GM06990 (cell line): ENCODE results near the gene KIF21A.

ENCODE experiments used
- DNase-seq: peaks from one replicate; pipeline ENCODE4 v3.0.0-alpha.2; 2011; ENCODE audit not compliant: insufficient read length; ENCODE audit errors: extremely low read depth
- H3K27me3 ChIP-seq: replicated peaks from 2 replicates; pipeline ENCODE4 v1.6.0; 2011; ENCODE audit warnings: low read length; ENCODE audit not compliant: control insufficient read depth, insufficient read depth
- H3K36me3 ChIP-seq: 2 replicates; pipeline ENCODE4 v1.5.1; 2011; ENCODE audit warnings: low read length; ENCODE audit not compliant: control insufficient read depth, insufficient read depth
- H3K4me3 ChIP-seq: replicated peaks from 2 replicates; pipeline ENCODE4 v1.5.1; 2011; ENCODE audit warnings: low read depth, mild to moderate bottlenecking, control low read depth, low read length
- TF ChIP-seq, protein P1 (sequence below): IDR thresholded peaks from 2 replicates; pipeline ENCODE4 v1.5.1; 2011; ENCODE audit warnings: low read length, control low read depth, mild to moderate bottlenecking, inconsistent platforms; ENCODE audit not compliant: insufficient read depth, poor library complexity, severe bottlenecking

The KIF21A gene

DNA sequence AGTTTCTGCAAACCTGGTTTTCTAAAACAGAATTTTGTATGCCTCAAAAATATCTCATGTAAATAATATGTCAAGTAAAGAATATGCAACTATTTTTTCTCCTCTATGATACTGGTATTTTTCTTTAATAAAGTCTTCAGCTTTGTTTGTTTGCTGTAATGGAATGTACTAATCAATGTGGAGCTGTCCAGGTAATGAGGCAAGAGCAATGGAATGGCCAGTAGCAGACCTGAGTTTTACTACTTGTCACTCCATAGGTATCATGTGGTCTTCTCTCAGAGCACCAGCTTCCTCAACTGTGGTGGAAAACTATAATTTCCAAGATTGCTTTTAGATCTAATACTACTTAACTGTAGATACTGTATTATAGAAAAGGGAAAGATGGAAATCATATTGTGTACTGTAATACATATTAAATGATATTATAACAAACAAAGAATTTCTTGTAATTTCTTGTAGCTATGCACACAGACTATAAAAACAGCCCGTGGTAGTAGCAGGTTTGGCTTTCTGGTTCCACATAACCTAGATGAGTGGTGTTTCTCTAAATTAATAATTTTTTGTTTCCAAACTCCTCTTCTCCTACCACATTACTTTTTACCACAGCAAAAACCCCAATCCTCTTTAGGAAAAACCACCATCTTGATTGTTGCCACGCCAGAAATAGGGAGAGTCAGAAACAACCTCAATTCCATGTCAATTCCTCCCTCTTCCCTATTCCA lies 70.6 kb downstream of the KIF21A start:
- H3K4me3 ChIP-seq = no peak overlapping the region; the same call in 1 of the 2 replicates
- no peaks in the 10 kb centered on the region for H3K36me3 ChIP-seq
- no peaks in the 10 kb centered on the region for H3K27me3 ChIP-seq
- TF ChIP-seq, protein P1, sequence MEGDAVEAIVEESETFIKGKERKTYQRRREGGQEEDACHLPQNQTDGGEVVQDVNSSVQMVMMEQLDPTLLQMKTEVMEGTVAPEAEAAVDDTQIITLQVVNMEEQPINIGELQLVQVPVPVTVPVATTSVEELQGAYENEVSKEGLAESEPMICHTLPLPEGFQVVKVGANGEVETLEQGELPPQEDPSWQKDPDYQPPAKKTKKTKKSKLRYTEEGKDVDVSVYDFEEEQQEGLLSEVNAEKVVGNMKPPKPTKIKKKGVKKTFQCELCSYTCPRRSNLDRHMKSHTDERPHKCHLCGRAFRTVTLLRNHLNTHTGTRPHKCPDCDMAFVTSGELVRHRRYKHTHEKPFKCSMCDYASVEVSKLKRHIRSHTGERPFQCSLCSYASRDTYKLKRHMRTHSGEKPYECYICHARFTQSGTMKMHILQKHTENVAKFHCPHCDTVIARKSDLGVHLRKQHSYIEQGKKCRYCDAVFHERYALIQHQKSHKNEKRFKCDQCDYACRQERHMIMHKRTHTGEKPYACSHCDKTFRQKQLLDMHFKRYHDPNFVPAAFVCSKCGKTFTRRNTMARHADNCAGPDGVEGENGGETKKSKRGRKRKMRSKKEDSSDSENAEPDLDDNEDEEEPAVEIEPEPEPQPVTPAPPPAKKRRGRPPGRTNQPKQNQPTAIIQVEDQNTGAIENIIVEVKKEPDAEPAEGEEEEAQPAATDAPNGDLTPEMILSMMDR = no peak
- no peak for DNase-seq

DNA sequence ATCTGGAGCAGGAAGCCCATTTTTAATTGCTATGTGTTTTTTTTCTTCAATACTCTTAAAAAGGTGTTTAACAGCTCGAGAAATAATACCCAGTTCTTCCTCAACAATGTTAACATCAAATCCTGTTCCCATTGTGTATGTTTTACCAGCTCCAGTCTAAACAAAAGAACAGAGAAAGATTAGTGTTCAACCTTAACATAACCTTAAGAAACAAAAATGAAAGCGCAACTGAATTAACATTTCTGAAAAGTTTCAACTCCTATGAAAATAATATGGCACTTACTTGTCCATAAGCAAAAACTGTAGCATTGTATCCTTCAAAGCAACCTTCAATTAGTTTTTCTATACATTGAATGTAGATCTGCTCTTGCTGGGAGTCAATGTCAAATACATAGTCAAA lies 73.2 kb downstream of the KIF21A start:
- Histone ChIP-seq H3K36me3 (no peaks in the 10 kb centered on the region), H3K4me3 (no peak overlapping the region), H3K27me3 (no peaks in the 10 kb centered on the region)
- peak; percentile 12 for DNase-seq
- TF ChIP-seq, protein P1 = no peak

- Histone ChIP-seq H3K4me3 (no peak overlapping the region), H3K36me3 (no peaks in the 10 kb centered on the region), H3K27me3 (no peaks in the 10 kb centered on the region)
- TF ChIP-seq, protein P1 = no peak
- no peak for DNase-seq
These were observed 74.0 kb downstream of the KIF21A start for GRCh38 chr12:39368891-39369290.

DNA sequence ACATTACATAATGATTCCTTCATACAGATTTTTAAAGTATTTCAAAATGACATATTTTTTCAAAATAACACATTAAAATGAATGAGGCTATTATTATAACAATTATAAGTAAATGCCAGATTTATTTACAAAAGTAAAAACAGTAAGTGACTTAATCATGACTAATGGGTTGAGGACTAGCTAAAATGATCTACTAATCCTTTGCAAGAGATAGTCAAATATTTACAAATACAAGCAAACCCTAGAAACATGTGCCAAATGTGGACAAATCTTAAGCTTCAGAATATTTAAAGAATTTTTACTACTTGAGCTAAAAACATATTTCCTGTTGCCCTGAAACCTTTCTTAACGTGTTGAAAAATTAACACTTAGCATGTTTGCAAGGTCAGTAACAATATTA lies 74.8 kb downstream of the KIF21A start:
- no peaks in the 10 kb centered on the region for H3K36me3 ChIP-seq
- TF ChIP-seq, protein P1 = no peak
- DNase-seq = no peak
- H3K4me3 ChIP-seq = no peak overlapping the region
- no peaks in the 10 kb centered on the region for H3K27me3 ChIP-seq

- no peak for DNase-seq
- Histone ChIP-seq H3K4me3 (no peak overlapping the region), H3K36me3 (no peaks in the 10 kb centered on the region), H3K27me3 (no peaks in the 10 kb centered on the region)
- TF ChIP-seq, protein P1 = no peak
These were observed 75.4 kb downstream of the KIF21A start for GRCh38 chr12:39367494-39367893.
